KMS-11 (cell line): ENCODE data around the gene KCTD3.

Source experiments
- H2AFZ ChIP-seq: fragments of 200-600 bp; sonication (generic); 2 replicates; pipeline ENCODE4 v1.6.1; 2016; ENCODE audit warnings: antibody characterized with exemption, mixed run types, low read depth
- H3K27ac ChIP-seq: fragments of 200-600 bp; sonication (generic); 2 replicates; pipeline ENCODE4 v1.6.1; 2016; ENCODE audit warnings: mild to moderate bottlenecking, mixed run types
- H3K27me3 ChIP-seq: fragments of 200-600 bp; sonication (generic); 2 replicates; pipeline ENCODE4 v1.6.1; 2017; ENCODE audit warnings: mild to moderate bottlenecking, low read depth, mixed run types, moderate library complexity; ENCODE audit not compliant: insufficient read depth
- H3K36me3 ChIP-seq: fragments of 200-600 bp; sonication (generic); 2 replicates; pipeline ENCODE4 v1.6.1; 2017; ENCODE audit warnings: mild to moderate bottlenecking, mixed run types; ENCODE audit not compliant: insufficient read depth
- H3K4me1 ChIP-seq: fragments of 200-600 bp; sonication (generic); 2 replicates; pipeline ENCODE4 v1.6.1; 2016; ENCODE audit warnings: mild to moderate bottlenecking, low read depth, mixed run types; ENCODE audit not compliant: poor library complexity, severe bottlenecking
- H3K4me2 ChIP-seq: fragments of 200-600 bp; sonication (generic); 2 replicates; pipeline ENCODE4 v1.7.0; 2016; ENCODE audit warnings: mild to moderate bottlenecking, mixed run types
- H3K4me3 ChIP-seq: fragments of 200-600 bp; sonication (generic); IDR thresholded peaks from 2 replicates; pipeline ENCODE4 v1.6.1; 2017; ENCODE audit warnings: low read depth, low read length, mixed read lengths; ENCODE audit not compliant: insufficient read depth
- H3K79me2 ChIP-seq: fragments of 200-600 bp; sonication (generic); 2 replicates; pipeline ENCODE4 v1.6.1; 2016; ENCODE audit warnings: low read depth, mixed run types; ENCODE audit not compliant: insufficient read depth
- H3K9ac ChIP-seq: fragments of 200-600 bp; sonication (generic); 2 replicates; pipeline ENCODE4 v1.6.1; 2016; ENCODE audit warnings: mild to moderate bottlenecking, mixed run types
- H4K20me1 ChIP-seq: fragments of 200-600 bp; sonication (generic); 2 replicates; pipeline ENCODE4 v1.6.1; 2016; ENCODE audit warnings: mild to moderate bottlenecking, mixed run types; ENCODE audit not compliant: insufficient read depth
- CTCF ChIP-seq: fragments of 200-600 bp; sonication (generic); conservative IDR thresholded peaks from 2 replicates; pipeline ENCODE4 v1.6.1; 2017; ENCODE audit warnings: low read depth, mild to moderate bottlenecking, antibody characterized with exemption, low read length, moderate library complexity, mixed read lengths

The KCTD3 gene

DNA sequence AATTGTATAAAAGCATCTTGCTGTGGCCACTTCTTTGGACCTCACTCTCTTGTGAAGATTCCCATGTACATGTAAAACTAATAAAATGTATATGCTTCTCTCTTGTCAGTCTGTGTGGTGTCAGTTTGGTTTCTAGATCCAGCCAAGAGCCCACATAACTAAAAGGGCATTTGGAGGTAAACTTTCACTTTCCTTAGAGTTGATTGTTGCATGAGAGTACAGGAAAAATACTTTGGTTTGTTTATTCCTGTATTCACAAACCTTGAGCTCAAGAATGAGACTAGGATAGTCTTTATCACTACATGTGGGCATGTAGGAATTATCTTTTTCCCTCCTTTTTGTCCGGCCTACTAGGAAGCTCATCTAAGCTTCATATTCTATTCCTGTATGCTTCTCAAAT is 50.9 kb downstream of the KCTD3 start:
- no peaks in the 10 kb centered on the region for H4K20me1 ChIP-seq
- no peaks in the 10 kb centered on the region for H3K79me2 ChIP-seq
- H2AFZ ChIP-seq: no peak overlapping the region
- H3K4me2 ChIP-seq: no peak overlapping the region
- H3K4me3 ChIP-seq: no peak overlapping the region
- H3K27me3 ChIP-seq: no peaks in the 10 kb centered on the region
- H3K9ac ChIP-seq: no peak overlapping the region
- no peak for TF ChIP-seq CTCF
- H3K36me3 ChIP-seq: no peaks in the 10 kb centered on the region; the same call in 1 of the 2 replicates
- no peak overlapping the region for H3K27ac ChIP-seq
- peaks cover 3% of the 10 kb centered on the region for H3K4me1 ChIP-seq

DNA sequence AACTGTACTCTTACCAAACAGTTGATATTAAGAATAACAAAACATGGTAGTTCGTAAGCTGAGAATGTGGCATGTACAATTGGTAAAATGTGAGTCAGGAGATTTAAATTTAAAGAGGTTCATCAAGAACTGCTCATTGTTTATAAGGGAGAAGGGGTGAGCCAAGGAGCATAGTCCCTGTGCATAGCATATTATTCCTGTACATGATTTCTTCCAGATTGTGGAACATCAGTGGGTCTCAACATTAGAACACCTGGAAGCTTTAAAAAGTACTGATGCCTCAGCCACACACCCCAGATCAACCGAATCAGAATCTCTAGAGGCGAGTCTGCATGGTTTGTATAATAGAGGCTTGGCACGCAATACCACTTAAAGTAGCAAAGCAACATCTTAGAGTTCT is 56.1 kb downstream of the KCTD3 start:
- Histone ChIP-seq H3K9ac (no peak overlapping the region), H3K27me3 (no peaks in the 10 kb centered on the region), H4K20me1 (no peaks in the 10 kb centered on the region), H3K4me2 (no peak overlapping the region), H3K4me3 (no peak overlapping the region), H3K79me2 (no peaks in the 10 kb centered on the region), H2AFZ (no peak overlapping the region), H3K27ac (no peak overlapping the region), H3K36me3 (no peaks in the 10 kb centered on the region; the same call in 1 of the 2 replicates), H3K4me1 (no peaks in the 10 kb centered on the region)
- TF ChIP-seq CTCF: no peak

DNA sequence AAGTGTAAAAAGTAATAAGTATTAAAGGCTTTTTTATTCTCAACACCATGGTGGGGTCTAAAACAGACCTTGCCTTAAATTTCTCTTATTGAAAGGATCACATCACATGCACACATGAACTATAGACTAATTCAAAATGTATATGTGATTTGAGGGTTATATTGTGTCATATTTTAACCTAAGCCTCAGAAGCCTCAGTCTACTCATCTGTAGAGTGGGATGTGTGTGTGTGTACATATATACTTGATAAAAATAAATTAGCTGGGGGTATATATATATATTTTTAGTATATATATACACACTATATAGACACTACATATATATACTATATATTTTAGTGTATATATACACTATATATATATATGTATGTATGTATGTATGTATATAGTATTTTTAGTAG is 58.8 kb downstream of the KCTD3 start:
- Histone ChIP-seq H3K27ac (no peak overlapping the region), H3K4me2 (no peak overlapping the region), H3K4me3 (no peak overlapping the region), H4K20me1 (no peaks in the 10 kb centered on the region), H3K4me1 (no peaks in the 10 kb centered on the region), H3K27me3 (no peaks in the 10 kb centered on the region), H3K36me3 (no peaks in the 10 kb centered on the region), H2AFZ (no peak overlapping the region), H3K79me2 (no peaks in the 10 kb centered on the region), H3K9ac (no peak overlapping the region)
- no peak for TF ChIP-seq CTCF

GRCh38 chr1:215631040-215631439 is 63.9 kb downstream of the KCTD3 start:
- no peak overlapping the region for H3K4me2 ChIP-seq
- TF ChIP-seq CTCF: no peak

More at GRCh38 chr1:215631040-215631439, 63.9 kb downstream of the KCTD3 start:
- no peak overlapping the region for H2AFZ ChIP-seq
- no peak overlapping the region for H3K27ac ChIP-seq
- no peak overlapping the region for H3K9ac ChIP-seq
- H3K4me1 ChIP-seq: no peaks in the 10 kb centered on the region
- H3K4me3 ChIP-seq: no peak overlapping the region
- no peaks in the 10 kb centered on the region for H3K27me3 ChIP-seq
- H3K36me3 ChIP-seq: no peaks in the 10 kb centered on the region
- H3K79me2 ChIP-seq: no peaks in the 10 kb centered on the region
- H4K20me1 ChIP-seq: no peaks in the 10 kb centered on the region
